H1 (cell line): Measurements from ENCODE around the gene TNS1.

ENCODE experiments used
- CHD1 ChIP-seq: IDR thresholded peaks from 2 replicates; pipeline ENCODE4 v1.6.1; 2012; ENCODE audit warnings: low read depth, low read length, improper control_type of control experiment
- EP300 ChIP-seq, 2 experiments: IDR thresholded peaks; 1 replicate in 1 of 2; 2 replicates in 1 of 2; pipeline ENCODE4 v1.6.1; 2011 to 2012; ENCODE audit warnings: low read depth in 2 of 2, low read length in 2 of 2, mild to moderate bottlenecking in 2 of 2, borderline replicate concordance in 1 of 2, inconsistent platforms in 1 of 2, moderate library complexity in 1 of 2
- EZH2 ChIP-seq: fragments of 200-600 bp; sonication (generic); IDR thresholded peaks from 2 replicates; pipeline ENCODE4 v1.7.1; 2012; ENCODE audit warnings: low read depth, mild to moderate bottlenecking, moderate library complexity, low read length, inconsistent platforms; ENCODE audit not compliant: severe bottlenecking
- MAFK ChIP-seq: IDR thresholded peaks from 2 replicates; pipeline ENCODE4 v1.6.1; 2012; ENCODE audit warnings: low read depth, mild to moderate bottlenecking, improper control_type of control experiment, low read length
- POLR2A ChIP-seq, 2 experiments: IDR thresholded peaks; 1 replicate in 1 of 2; 2 replicates in 1 of 2; pipeline ENCODE4 v1.6.1; 2011; ENCODE audit warnings: low read depth in 2 of 2, low read length in 2 of 2, mild to moderate bottlenecking in 2 of 2; ENCODE audit errors: control extremely low read depth in 1 of 2
- RAD21 ChIP-seq, 2 experiments: IDR thresholded peaks in 1 of 2; conservative IDR thresholded peaks in 1 of 2; 2 replicates each; pipeline ENCODE4 v1.6.1; 2011; ENCODE audit warnings: low read depth in 2 of 2, low read length in 2 of 2, improper control_type of control experiment in 1 of 2, inconsistent platforms in 1 of 2, mild to moderate bottlenecking in 1 of 2, moderate library complexity in 1 of 2
- YY1 ChIP-seq: IDR thresholded peaks from 2 replicates; pipeline ENCODE4 v1.6.1; 2011; ENCODE audit warnings: low read depth, mild to moderate bottlenecking, low read length
- ZNF274 ChIP-seq: IDR thresholded peaks from 2 replicates; pipeline ENCODE4 v1.7.0; 2012; ENCODE audit warnings: low read length, borderline replicate concordance; ENCODE audit errors: extremely low read depth
- TF ChIP-seq, protein P1 (sequence below), 3 experiments: IDR thresholded peaks; 1 replicate in 2 of 3; 2 replicates in 1 of 3; pipeline versions ENCODE4 v1.5.1 to v1.6.1; 2011; ENCODE audit warnings: low read length in 3 of 3, mild to moderate bottlenecking in 3 of 3, inconsistent platforms in 2 of 3, low read depth in 1 of 3, moderate library complexity in 1 of 3; ENCODE audit not compliant: insufficient read depth in 1 of 3; ENCODE audit errors: control extremely low read depth in 1 of 3
- TF ChIP-seq, protein P2 (sequence below): IDR thresholded peaks from 2 replicates; pipeline ENCODE4 v1.6.1; 2011; ENCODE audit warnings: low read length, improper control_type of control experiment

DNA sequence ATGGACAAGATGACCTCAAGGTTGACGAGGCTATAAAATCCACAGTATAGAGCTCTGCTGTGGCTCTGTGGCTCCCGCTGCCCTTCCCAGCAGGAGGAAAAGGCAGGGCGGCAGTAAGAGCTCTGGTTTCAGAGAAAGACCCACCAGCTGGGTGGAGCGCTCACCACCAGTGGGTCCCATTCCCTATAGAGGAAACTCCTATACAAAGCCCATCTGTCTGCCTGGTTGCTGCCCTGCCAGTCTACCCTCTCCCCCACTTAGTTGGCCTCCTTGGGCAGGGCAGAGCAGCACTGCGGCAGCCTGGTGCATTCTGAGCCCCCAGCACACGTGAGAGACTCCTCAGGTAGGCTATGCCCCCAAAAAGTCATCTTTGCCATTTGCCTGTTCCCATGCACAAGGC, 26.5 kb downstream of the TNS1 start:
- TF ChIP-seq CHD1 (no peak), RAD21 (IDR thresholded peaks at IDR 0.05 in 1 of 2, conservative IDR thresholded peaks at IDR 0.05 in 1 of 2; ENCODE audit: low read depth in 2 of 2, low read length in 2 of 2) (no peak), ZNF274 (no peak), EZH2 (no peak), MAFK (no peak), YY1 (no peak), POLR2A (IDR thresholded peaks at IDR 0.05; ENCODE audit: control extremely low read depth in 1 of 2, low read depth in 2 of 2, low read length in 2 of 2) (no peak), EP300 (IDR thresholded peaks at IDR 0.05; ENCODE audit: borderline replicate concordance in 1 of 2, low read depth in 2 of 2, low read length in 2 of 2) (no peak)
- TF ChIP-seq, protein P1, sequence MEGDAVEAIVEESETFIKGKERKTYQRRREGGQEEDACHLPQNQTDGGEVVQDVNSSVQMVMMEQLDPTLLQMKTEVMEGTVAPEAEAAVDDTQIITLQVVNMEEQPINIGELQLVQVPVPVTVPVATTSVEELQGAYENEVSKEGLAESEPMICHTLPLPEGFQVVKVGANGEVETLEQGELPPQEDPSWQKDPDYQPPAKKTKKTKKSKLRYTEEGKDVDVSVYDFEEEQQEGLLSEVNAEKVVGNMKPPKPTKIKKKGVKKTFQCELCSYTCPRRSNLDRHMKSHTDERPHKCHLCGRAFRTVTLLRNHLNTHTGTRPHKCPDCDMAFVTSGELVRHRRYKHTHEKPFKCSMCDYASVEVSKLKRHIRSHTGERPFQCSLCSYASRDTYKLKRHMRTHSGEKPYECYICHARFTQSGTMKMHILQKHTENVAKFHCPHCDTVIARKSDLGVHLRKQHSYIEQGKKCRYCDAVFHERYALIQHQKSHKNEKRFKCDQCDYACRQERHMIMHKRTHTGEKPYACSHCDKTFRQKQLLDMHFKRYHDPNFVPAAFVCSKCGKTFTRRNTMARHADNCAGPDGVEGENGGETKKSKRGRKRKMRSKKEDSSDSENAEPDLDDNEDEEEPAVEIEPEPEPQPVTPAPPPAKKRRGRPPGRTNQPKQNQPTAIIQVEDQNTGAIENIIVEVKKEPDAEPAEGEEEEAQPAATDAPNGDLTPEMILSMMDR (IDR thresholded peaks at IDR 0.05; ENCODE audit: control extremely low read depth in 1 of 3, insufficient read depth in 1 of 3, low read depth in 1 of 3, low read length in 3 of 3) = no peak
- TF ChIP-seq, protein P2, sequence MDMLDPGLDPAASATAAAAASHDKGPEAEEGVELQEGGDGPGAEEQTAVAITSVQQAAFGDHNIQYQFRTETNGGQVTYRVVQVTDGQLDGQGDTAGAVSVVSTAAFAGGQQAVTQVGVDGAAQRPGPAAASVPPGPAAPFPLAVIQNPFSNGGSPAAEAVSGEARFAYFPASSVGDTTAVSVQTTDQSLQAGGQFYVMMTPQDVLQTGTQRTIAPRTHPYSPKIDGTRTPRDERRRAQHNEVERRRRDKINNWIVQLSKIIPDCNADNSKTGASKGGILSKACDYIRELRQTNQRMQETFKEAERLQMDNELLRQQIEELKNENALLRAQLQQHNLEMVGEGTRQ = no peak
